KOPT-K1 (cell line): ENCODE results near the gene PLD1.

ENCODE experiments used
- H3K27ac ChIP-seq: fragments of 200-600 bp; sonication (generic); 2 replicates; pipeline ENCODE4 v1.5.1; 2016; ENCODE audit warnings: antibody characterized with exemption, mild to moderate bottlenecking, low read depth, low read length; ENCODE audit not compliant: poor library complexity, severe bottlenecking
- H3K36me3 ChIP-seq: fragments of 200-600 bp; sonication (generic); 2 replicates; pipeline ENCODE4 v1.5.1; 2017; ENCODE audit warnings: antibody characterized with exemption, mild to moderate bottlenecking, low read length, moderate library complexity; ENCODE audit not compliant: insufficient read depth
- H3K9me3 ChIP-seq: fragments of 200-600 bp; sonication (generic); 2 replicates; pipeline ENCODE4 v1.5.1; 2017; ENCODE audit warnings: antibody characterized with exemption, low read length, mild to moderate bottlenecking; ENCODE audit not compliant: insufficient read depth, poor library complexity, severe bottlenecking

Gene PLD1

DNA sequence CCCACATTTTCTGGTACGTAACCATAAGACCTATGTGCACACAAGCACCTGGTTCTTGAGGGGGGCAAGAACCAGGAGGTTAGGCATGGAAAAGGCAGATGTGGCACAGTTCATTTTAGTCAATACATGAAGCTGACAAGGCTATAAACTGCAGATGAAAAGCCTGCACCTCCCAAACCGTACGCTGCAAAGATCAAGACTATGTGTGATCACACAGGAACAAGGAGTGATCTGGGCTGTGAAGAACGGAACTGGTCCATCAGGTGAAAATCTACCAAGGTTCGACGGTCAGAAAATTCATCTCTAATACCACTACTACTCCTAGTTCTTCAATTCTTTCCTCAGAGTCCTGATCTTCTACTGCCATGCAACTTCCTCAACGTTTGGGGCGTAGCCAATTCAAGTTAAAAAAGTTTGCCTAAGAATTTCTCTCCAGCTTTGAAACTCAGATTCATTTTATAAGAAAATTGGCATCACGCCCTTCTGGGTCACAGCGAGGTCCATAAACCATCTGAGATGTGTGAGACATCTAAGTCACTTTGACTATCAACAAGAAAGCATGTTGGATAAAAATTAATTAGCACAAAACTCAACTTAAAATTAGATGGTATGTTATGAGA is 41.9 kb downstream of the PLD1 start:
- Histone ChIP-seq H3K36me3 (no peaks in the 10 kb centered on the region), H3K9me3 (no peaks in the 10 kb centered on the region), H3K27ac (no peak overlapping the region)

DNA sequence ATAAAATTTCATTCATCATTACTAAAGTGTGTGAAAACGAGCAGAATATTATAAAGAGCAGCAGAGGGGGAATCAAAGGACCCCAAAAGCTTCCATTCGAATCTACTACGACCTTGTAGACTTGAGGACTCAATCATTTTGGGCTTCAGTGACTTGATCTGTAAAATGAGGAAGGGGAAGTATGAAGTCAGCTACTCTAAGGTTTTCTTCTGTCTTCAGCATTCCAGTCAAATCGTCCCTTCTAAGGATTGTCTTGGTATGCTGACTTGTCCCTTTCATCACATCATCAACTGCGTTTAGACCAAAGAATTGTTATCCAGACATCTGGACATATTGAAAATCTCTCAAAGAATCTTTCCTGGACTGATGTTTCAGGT is 44.8 kb downstream of the PLD1 start:
- H3K36me3 ChIP-seq: no peaks in the 10 kb centered on the region
- no peaks in the 10 kb centered on the region for H3K9me3 ChIP-seq
- H3K27ac ChIP-seq: no peak overlapping the region

DNA sequence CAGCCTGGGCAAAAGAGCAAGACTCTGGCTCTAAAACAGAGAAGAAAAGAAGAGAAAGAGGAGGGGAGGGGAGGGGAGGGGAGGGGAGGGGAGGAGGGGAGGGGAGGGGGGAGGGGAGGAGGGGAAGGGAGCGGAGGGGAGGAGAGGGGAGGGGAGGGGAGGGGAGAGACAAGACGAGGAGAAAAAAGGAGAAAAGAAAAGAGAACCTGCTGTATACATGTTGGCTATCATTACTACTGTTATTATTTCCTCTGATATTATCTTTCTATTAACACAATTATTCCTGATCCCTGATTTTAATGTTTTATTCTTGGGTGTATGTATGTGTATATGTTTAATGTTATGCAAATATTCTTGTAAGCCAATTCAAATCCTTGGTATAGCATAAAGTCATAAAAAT is 46.9 kb downstream of the PLD1 start:
- H3K27ac ChIP-seq: no peak overlapping the region
- no peaks in the 10 kb centered on the region for H3K9me3 ChIP-seq
- H3K36me3 ChIP-seq: no peaks in the 10 kb centered on the region

DNA sequence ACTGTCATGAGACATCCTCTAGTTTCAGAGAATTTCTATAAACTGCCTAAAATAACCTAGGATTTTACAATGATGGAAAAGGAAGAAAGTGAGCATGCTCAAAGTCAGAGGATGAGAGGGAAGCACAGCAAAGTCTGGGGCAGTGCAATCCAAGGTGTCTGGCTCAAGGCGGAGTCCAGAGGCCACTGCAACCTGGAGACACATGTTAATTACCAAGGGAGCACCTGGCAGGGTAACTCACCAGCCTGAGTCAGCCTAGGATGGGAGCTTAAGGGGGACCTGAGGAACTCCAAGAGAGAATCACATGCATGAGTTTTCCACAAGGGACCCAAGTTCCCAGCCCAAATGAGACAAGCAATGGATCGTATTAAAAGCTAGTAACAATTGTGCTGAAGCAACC is 49.8 kb downstream of the PLD1 start:
- Histone ChIP-seq H3K27ac (no peak overlapping the region), H3K36me3 (no peaks in the 10 kb centered on the region), H3K9me3 (no peaks in the 10 kb centered on the region)

DNA sequence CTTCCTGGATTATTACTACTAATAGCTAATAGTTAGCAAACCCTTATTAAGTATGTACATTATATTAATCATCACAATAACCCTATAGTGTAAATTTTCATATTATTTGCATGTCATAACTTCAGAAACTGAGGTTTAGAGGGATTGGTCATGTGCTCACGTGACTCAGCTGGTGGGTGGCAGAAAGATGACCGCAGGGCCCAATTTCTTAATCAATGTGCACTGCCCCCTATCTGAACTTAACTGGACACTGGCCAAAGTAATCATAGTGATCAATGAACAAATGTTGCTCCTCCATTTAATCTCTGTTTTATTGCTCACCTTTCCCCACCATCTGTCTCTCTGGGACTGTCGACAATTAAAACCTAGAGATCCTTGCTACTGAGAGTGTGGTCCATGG is 52.2 kb downstream of the PLD1 start:
- H3K36me3 ChIP-seq: no peaks in the 10 kb centered on the region
- no peak overlapping the region for H3K27ac ChIP-seq
- H3K9me3 ChIP-seq: no peaks in the 10 kb centered on the region

DNA sequence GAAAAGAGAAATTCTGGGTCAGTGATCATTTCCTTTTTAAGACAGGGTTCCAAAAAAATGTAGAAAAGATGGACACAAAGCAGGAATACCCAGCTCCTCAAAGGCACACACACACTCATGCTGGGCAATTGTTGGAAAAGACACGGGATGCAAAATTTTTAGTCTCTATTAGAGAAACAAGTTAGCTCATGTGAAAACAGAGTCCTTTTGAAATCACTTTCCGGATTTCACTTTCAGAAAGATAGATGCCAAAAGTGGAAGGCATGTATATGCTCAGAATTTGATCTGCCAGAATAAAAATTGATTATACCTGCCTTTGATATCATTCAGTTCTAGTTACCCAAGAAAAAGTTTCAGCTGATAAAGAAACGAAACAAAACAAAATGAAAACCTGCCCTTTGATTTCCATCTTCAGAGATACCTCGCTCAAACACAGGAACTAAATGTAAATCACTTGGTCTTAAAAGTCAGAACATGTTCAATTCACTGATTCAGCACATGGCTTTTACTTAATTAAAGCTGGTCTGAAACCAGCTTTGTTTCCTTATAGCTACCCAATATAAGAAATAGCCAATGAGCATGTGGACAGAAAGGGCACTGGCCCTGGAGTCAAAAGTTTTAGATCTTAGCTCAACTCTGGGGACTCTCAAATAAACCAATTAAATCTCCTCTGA is 52.8 kb downstream of the PLD1 start:
- no peaks in the 10 kb centered on the region for H3K36me3 ChIP-seq
- H3K9me3 ChIP-seq: no peaks in the 10 kb centered on the region
- no peak overlapping the region for H3K27ac ChIP-seq

DNA sequence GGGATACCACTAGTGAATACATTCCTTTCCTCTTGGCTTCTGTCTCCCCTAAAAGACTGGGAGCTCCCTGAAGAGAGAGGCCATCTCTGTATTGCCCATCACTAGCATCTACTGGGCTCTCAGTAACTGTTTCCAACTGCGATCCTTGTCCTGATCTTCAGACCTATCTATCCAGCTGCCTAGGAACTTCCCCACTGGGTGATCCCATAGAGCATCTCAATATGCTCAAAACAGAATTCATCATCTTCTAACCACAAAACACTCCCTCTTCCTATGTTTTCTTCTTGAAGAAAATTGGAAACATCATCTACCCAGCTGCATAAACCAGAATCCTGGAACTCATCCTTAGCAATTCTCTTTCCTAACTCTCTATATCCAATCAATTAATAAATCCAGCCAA is 54.6 kb downstream of the PLD1 start:
- Histone ChIP-seq H3K9me3 (no peaks in the 10 kb centered on the region), H3K27ac (no peak overlapping the region), H3K36me3 (no peaks in the 10 kb centered on the region)

DNA sequence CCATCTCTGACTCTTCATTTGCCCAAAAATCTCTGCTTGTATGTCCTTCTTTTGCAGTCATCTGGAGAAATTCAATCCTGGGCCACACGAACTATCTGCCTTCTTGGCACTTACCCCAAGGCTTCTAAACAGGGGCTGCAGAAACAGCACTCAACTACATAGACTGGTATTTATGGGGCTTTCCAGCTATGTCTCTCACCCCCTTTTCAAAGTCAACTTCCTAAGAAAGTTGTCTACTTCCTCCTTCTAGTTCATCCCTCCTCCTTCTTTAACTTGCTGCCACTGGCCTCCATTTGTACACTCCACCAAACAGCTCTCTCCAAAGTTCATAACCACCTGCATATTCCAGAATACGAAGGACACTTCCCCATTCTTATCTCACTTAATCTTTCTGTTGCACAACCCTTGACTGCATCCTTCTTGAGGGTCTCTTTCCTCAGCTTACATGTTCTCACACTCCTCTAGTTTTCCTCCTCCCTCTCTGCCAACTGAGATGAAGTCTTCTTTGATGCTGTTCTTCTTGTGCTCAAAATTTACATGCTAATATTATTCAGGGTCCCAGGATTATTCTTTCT is 55.2 kb downstream of the PLD1 start:
- Histone ChIP-seq H3K9me3 (no peaks in the 10 kb centered on the region), H3K36me3 (no peaks in the 10 kb centered on the region), H3K27ac (no peak overlapping the region)

DNA sequence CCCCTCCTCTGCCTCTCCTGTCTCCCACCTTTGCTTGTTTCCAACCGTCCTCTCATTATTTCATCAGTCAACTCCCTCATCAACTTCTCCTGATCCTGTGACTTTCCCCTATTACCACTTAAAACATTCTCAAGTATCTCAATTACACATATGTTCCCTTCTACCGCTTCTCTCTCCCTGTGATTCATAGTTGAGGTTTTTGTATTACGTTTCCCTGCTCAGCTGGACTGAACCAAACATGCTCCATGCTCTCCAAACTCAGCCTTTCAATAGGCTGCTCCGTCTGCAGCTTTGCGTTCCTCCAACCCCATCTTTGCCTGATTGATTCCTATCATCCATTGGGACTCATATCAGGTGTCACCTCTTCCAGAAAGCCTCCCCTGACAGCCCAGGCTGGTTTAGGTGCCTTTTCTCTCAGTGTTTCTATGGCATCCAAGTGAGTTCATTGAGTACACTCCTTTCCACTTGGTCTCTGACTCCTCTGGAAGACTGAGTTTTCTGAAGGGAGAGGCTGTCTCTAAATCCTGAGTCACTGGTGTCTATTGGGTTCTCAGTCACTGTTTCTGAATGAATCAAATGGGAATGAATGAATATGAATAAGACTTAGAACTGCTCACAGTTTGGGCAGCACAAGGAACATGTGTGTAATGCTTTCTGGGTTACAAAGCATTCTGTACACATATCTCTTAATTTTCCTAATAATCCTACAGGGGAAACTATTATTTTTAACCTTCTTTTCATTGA is 56.4 kb downstream of the PLD1 start:
- H3K9me3 ChIP-seq: no peaks in the 10 kb centered on the region
- H3K36me3 ChIP-seq: no peaks in the 10 kb centered on the region
- H3K27ac ChIP-seq: no peak overlapping the region

DNA sequence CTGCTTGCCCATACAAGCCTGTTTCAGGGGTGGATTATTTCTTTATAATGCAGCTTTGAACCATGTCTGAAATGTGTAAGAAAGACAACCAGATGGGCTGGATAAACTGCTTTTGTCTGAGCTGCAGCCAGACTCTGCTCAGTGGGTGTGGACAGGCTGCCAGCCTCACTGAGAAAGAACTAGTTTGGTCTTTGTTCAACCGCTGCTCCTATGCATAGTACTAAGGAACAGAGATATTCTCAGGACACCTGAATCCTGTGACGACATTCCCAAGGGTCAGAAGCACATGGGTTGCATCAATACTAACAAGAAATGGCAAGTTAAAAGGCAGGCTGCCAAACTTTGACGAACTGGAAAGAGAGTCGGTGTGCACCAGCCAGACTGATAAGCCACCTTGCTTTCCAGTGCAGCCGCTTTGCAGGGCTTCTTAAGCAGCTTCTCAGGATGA is 57.2 kb downstream of the PLD1 start:
- Histone ChIP-seq H3K36me3 (no peaks in the 10 kb centered on the region), H3K9me3 (no peaks in the 10 kb centered on the region), H3K27ac (no peak overlapping the region)

DNA sequence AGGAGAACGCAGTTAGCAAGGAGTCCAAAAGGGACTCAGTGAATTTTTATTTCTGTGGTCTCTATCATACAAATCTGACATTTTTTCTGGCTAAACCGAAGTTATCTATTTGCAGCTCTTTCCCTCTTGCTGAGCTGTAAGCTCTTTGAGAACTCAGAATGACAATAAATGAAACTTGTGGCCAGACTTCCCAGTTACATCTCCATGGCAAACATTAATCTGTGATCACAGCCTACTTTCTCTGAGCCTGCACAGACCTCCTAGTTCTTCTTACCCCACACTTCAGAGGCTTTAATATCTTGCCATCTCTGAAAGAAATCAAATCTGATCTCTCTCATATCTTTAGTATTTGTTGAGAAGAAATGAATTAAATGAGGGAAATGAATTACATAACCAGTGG is 58.0 kb downstream of the PLD1 start:
- Histone ChIP-seq H3K36me3 (no peaks in the 10 kb centered on the region), H3K27ac (no peak overlapping the region), H3K9me3 (no peaks in the 10 kb centered on the region)

DNA sequence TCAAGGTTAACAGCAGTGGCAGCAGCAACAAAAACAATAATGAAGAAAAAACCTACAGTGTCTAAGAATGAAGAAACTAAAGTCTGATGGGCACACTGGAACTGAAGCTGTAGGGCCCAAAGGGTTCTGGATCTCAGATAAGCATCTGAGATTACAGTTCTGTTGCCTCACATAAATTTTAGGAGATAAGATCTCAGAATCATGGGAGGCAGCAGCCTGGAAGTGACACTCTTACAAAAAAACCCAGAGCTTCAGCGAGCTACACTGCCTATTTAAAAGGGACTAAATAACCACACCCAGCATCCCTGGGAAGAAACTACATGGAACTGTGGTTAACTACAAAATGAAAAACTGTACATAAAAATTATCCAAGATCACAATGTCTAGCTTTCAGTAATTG is 61.2 kb downstream of the PLD1 start:
- H3K27ac ChIP-seq: no peak overlapping the region
- no peaks in the 10 kb centered on the region for H3K36me3 ChIP-seq
- H3K9me3 ChIP-seq: no peaks in the 10 kb centered on the region

DNA sequence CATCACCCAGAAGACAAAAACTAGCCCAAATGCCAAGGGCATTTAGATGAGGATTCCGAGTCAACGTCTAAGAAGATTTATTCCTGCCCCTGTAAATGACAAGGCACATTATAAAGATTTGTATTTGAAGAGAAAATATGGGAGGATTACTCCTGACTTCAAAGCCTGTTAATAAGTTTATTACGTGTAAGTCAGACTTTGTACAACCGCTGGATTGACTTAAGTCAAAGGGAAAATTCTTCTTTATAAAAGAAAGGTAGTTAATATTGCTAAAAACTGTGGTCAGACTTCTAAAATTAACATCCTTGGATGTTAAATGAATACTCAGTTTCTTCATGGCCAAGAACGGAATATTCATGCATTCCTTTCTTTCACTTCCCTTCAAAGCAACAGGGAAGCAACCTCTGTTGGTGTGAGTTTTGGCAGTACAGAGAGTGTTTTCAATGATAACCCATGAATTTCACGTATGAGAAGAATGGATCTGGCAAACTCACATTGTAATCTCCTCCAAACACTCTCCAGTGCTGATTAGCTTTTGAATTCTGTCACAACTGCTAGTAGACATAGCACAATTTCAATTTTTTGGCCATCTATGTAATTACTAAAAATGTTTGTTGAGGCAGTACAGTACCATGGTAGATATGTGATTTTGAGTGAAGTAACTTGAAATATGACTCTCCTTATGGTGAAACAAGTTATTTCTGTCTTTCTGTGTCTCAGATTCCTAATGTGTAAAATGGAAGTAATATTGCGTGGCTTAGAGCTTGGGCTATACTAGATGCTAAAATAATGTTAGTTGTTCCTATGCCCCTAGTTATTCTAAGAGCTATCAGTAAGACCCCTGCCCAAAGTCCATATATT is 62.0 kb downstream of the PLD1 start:
- no peaks in the 10 kb centered on the region for H3K36me3 ChIP-seq
- no peak overlapping the region for H3K27ac ChIP-seq
- H3K9me3 ChIP-seq: no peaks in the 10 kb centered on the region

DNA sequence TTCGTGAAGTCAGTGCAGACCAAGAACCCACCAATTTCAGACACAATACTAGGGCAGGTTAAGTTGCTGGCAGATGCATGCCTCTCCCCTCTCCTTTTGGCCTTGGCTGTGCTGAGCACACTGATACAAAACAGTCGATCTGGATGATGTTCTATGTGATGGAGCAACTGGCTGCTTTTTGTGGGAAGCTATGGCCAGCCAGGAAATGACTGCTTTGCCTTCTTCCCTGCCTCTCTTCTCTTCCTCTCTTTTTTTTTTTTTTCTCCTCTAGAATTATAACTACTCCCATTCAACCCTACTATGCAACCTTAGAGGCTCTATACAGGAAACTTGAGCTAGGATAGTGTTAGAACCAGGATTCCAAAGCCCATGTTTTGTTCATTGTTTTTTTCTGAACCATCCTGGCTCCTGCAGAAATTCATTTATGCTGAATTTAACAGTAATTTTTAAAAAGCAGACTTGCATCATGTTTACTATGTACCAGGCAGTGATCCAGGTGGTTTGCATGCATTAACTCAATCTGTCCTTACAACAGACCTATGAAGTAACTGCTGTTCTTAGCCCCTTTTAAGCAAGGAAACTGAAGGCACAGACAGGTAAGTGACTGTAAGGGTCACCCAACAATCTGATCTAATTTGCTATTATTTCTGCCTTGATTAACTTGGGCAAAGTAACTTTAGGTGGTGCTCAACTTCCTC is 62.9 kb downstream of the PLD1 start:
- Histone ChIP-seq H3K36me3 (no peaks in the 10 kb centered on the region), H3K27ac (no peak overlapping the region)

More for the DNA sequence above, 62.9 kb downstream of the PLD1 start:
- H3K9me3 ChIP-seq: no peaks in the 10 kb centered on the region
